ENCODE results near the gene KCND1. TPM values are rescaled to one million over a fixed set of nuclear protein-coding genes. Genes with fewer than 3 reads are reported as not detected.

KCND1 gene
- total RNA-seq, 1 donor from 2014 or later = 0.41 TPM

DNA sequence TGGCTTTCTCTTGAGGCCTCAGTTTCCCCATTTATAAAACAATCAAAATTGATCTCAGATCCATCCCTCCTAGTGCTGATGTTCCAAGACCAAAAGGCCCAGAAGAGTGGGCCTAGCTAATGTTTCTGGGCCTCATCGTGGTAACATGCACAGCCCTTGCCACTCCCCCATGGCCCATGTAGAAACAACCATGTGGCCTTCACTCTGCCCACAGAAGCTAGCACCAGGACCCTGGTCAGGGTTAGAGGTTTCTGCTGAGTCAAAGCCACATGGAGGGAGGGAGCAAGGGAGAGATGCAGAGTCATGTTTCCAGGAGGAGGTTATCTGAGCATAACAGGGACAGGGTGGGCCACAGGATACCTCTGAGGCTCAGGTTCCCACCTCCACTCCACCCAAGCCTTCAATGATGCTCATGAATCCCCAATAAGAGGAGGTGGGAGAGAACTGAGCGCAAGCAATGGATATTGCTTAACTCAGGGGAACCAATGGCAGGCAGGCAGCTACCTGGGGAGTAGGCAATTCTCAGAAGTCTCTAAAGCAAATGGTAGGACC, 31.2 kb downstream of the KCND1 start:
- FAIRE-seq = no peak
- no peak for DNase-seq (ENCODE audit: low spot score in 2 of 2)

- DNase-seq (ENCODE audit: low spot score in 2 of 2) (no peak), FAIRE-seq (no peak)
These were observed 32.0 kb downstream of the KCND1 start for GRCh38 chrX:48939524-48940228.

DNA sequence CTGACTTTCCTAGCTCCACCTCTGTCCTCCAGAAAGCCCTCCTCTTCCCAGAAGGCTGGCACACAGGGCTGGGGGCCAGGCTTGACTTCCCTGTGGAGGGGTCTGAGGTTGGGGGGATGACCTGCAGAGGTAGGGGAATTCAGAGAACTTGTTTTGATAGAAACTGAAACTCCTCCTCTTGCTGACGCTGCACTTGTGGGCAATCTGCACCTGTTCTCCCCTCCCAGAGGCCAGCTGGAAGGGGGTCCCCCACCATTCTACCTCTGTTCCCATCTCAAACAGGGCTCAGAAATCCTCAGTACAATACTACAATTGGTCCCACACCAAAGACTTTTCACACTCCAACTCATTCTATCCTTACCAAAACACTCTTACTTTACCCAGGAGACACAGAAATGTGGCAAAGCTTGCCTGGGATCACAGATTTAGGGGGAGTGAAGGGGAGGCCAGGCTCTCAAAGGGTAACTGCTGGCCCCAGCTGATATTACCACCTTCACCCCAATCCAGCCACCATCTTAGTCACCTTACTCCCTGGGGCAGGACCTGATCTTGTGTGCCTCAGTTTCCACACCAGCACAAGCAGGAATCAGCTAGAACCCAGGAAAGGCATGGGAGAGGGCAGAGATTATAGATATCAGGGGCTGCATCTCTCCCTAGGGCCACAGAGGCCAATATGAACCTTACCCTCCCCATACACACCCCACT, 32.8 kb downstream of the KCND1 start:
- FAIRE-seq (no peak), DNase-seq (ENCODE audit: low spot score in 2 of 2) (no peak)

DNA sequence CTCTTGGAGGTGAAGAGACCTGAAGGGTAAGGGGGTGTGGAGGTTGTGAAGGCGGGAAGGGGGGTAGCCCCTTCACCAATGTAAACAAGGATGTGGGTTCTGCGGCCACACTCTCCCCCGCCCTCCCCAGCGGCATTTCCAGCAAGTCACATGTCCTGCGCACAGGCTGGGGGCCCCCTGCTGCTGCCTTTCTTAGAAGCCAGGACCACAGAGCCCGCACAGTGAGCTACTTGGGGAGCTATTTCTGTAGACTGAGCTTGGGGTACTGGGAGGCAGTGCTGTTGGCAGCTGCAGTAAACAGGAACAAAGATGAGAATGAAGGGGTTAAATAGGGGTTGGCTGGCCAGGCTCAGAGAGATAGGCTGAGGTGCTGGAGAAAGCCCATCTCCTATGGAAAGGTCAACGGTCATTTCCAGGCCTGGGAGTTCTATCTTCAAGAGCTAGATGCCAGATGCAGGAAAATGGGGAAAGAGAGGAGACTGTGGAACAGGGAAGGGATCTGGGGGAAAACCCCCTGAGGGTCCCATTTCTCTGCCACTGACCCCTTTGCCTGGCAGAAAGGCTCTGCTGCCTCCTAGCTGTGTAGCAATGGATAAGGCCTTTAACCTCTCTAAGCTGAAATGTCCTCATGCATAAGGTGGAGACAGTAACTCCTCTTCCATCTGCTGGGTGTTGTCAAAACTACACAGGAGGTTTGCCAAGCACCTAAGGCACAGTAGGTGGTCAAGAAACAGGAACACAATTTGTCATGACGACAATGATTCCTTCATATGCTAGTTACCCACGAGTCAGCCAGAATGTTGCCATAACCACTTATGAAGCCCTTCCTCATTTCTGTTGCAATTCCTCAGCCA, 34.4 kb downstream of the KCND1 start:
- FAIRE-seq (no peak), DNase-seq (ENCODE audit: low spot score in 2 of 2) (no peak)

- DNase-seq (ENCODE audit: low spot score in 2 of 2) = no peak
- FAIRE-seq = no peak
These were observed 35.1 kb downstream of the KCND1 start for GRCh38 chrX:48936429-48937053.

GRCh38 chrX:48935301-48935670, 36.4 kb downstream of the KCND1 start:
- no peak for FAIRE-seq

GRCh38 chrX:48934581-48935300, 36.9 kb downstream of the KCND1 start:
- DNase-seq (ENCODE audit: low spot score in 2 of 2) = no peak
- no peak for FAIRE-seq

More at GRCh38 chrX:48935301-48935670, 36.4 kb downstream of the KCND1 start:
- DNase-seq (ENCODE audit: low spot score in 2 of 2) = no peak

DNA sequence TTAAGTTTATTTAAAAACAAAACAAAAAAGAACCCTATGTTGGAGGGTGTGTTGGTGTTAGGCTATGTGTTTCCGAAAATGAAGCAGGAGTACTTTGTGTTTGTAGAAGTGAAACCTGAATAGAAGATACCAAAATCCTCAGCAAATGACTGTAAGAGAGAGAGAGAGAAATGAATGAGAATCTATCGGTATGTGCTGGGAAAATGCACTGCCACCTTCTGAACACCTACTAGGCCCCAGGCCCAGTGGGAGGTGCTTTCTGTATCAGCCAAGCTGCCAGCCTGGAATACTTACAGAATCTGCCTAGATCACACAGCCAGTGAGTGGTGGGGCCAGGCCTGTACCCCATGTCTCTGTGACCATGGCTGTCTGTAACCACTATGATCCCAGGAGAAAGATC, 37.9 kb downstream of the KCND1 start:
- no peak for DNase-seq (ENCODE audit: low spot score in 2 of 2)
- FAIRE-seq = no peak

- DNase-seq (ENCODE audit: low spot score in 2 of 2) (no peak), FAIRE-seq (no peak)
These were observed 43.8 kb downstream of the KCND1 start for GRCh38 chrX:48927736-48928382.

- DNase-seq (ENCODE audit: low spot score in 2 of 2) = no peak
- FAIRE-seq = no peak
These were observed 44.5 kb downstream of the KCND1 start for GRCh38 chrX:48927123-48927522.

- FAIRE-seq = no peak
- no peak for DNase-seq (ENCODE audit: low spot score in 2 of 2)
These were observed 47.4 kb downstream of the KCND1 start for GRCh38 chrX:48924270-48924669.

- FAIRE-seq (no peak), DNase-seq (ENCODE audit: low spot score in 2 of 2) (no peak)
These were observed 47.9 kb downstream of the KCND1 start for GRCh38 chrX:48923771-48924170.

GRCh38 chrX:48920718-48921104, 50.9 kb downstream of the KCND1 start:
- DNase-seq (ENCODE audit: low spot score in 2 of 2) = no peak
- no peak for FAIRE-seq

GRCh38 chrX:48919947-48920717, 51.5 kb downstream of the KCND1 start:
- no peak for DNase-seq (ENCODE audit: low spot score in 2 of 2)
- no peak for FAIRE-seq

GRCh38 chrX:48919360-48919841, 52.2 kb downstream of the KCND1 start:
- DNase-seq (ENCODE audit: low spot score in 2 of 2) (no peak), FAIRE-seq (no peak)

- DNase-seq (ENCODE audit: low spot score in 2 of 2) = peak; percentile 63 to 75
- FAIRE-seq = no peak
These were observed 52.9 kb downstream of the KCND1 start, which contains the start of gene PIM2 for GRCh38 chrX:48918643-48919340. Gene PIM2, minus strand, starts transcription at chrX:48919024. Its CDS starts 190 bp downstream, at chrX:48918834.

DNA sequence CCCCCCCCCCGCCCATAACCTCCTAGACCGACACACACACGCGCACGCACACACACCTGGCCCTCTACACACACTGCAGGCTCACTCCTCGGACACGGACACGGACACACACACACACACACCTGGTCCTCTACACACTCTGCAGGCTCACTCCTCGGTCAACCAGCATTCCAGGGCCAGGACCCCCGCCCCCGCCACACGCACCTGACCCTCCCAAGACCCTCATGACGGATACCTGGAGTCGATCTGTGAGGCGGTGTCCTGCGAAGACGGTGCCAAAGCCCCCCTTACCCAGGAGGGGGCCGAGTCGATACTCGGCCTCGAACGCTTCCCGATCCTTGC, 53.4 kb downstream of the KCND1 start:
- no peak for DNase-seq (ENCODE audit: low spot score in 2 of 2)
- FAIRE-seq = no peak

Data from frontal cortex (tissue), 4 donors.